HS-5 (cell line): ENCODE measurements around the gene FGD1.

Experiments used
- DNase-seq: peaks from one replicate; pipeline ENCODE4 v3.0.0-alpha.2; 2012; ENCODE audit warnings: low read depth

Gene FGD1

DNA sequence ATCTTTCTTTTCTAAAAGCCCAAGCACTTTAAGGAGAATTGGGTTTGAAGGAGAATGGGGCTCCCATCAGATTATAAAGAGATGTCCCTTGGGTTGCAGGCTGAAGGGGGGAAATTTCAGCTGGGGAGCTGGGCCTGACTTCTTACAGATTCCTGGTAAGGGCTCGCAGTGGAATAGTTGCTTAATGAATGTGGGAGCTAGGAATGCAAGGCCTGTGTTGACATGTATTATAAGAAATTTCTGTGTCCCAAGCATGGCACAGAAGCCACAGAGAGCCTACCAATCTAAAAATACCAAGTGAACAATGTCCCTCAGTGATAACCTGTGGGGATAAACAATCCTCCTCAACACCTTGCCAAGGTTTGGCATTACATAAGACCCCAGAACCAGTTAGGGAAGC is 98.9 kb downstream of the FGD1 start:
- DNase-seq = no peak
